NCI-H1417 treated with DMSO at 0.1 percent for 48 hours (cell line): ENCODE data around the gene CCL16.

Experiments
- DNase-seq: peaks from one replicate; lab custom pipeline; 2025; lab: John Stamatoyannopoulos, UW

The CCL16 gene

GRCh38 chr17:35986643-35987042, 5.3 kb upstream of the CCL16 start, which contains the start of gene CCL14:
CCL14 (minus strand) TSS chr17:35986729; CDS start chr17:35986649, 80 bp downstream.
- no peak for DNase-seq

- DNase-seq = no peak
These were observed 2.8 kb upstream of the CCL16 start for GRCh38 chr17:35984140-35984539.

GRCh38 chr17:35982409-35983191, 1.3 kb upstream of the CCL16 start:
- no peak for DNase-seq

GRCh38 chr17:35981908-35982330, 622 bp upstream of the CCL16 start:
- DNase-seq = no peak

GRCh38 chr17:35978346-35978745, 3.0 kb downstream of the CCL16 start:
- DNase-seq = no peak

- DNase-seq = no peak
These were observed 3.8 kb downstream of the CCL16 start for GRCh38 chr17:35977509-35977908.

- DNase-seq = no peak
These were observed 7.7 kb downstream of the CCL16 start for GRCh38 chr17:35973333-35974260.

GRCh38 chr17:35972945-35973332, 8.4 kb downstream of the CCL16 start:
- DNase-seq = no peak

GRCh38 chr17:35972535-35972934, 8.8 kb downstream of the CCL16 start:
- DNase-seq = no peak

- DNase-seq = no peak
These were observed 9.2 kb downstream of the CCL16 start for GRCh38 chr17:35972066-35972465.

GRCh38 chr17:35969558-35970380, 11.5 kb downstream of the CCL16 start:
- DNase-seq = no peak

- DNase-seq = no peak
These were observed 12.7 kb downstream of the CCL16 start for GRCh38 chr17:35968520-35969054.

- DNase-seq = no peak
These were observed 16.0 kb downstream of the CCL16 start for GRCh38 chr17:35965272-35965671.

GRCh38 chr17:35963663-35964062, 17.6 kb downstream of the CCL16 start:
- no peak for DNase-seq

- DNase-seq = no peak
These were observed 27.6 kb downstream of the CCL16 start for GRCh38 chr17:35953720-35954119.

GRCh38 chr17:35949401-35949800, 31.9 kb downstream of the CCL16 start:
- DNase-seq = no peak

- DNase-seq = no peak
These were observed 33.2 kb downstream of the CCL16 start for GRCh38 chr17:35948092-35948491.

- DNase-seq = peak; percentile 6
These were observed 34.1 kb downstream of the CCL16 start for GRCh38 chr17:35947156-35947585.

- no peak for DNase-seq
These were observed 37.1 kb downstream of the CCL16 start for GRCh38 chr17:35944151-35944550.

GRCh38 chr17:35943537-35943936, 37.8 kb downstream of the CCL16 start, which contains the start of gene LYZL6:
LYZL6 (minus strand) TSS chr17:35943713; CDS start chr17:35939356, 4,357 bp downstream.
- no peak for DNase-seq

GRCh38 chr17:35942588-35943186, 38.6 kb downstream of the CCL16 start:
- DNase-seq = no peak
